H9 (cell line): ENCODE data around the gene BTBD6. TPM values are rescaled to one million over a fixed set of nuclear protein-coding genes. Genes with fewer than 3 reads are reported as not detected.

Source experiments
- DNase-seq: peaks from one replicate; pipeline ENCODE4 v3.0.0-alpha.2; 2017
- H2AFZ ChIP-seq: one replicate; pipeline ENCODE4 v1.6.1; 2013; ENCODE audit warnings: mild to moderate bottlenecking, low read length, control low read depth, moderate library complexity
- H2AK5ac ChIP-seq: 2 replicates; pipeline ENCODE4 v1.6.1; 2013; ENCODE audit warnings: low read length, control low read depth, mixed read lengths; ENCODE audit not compliant: insufficient read length
- H2BK120ac ChIP-seq: one replicate; pipeline ENCODE4 v1.6.1; 2013; ENCODE audit warnings: low read depth, mild to moderate bottlenecking, low read length, control low read depth, inconsistent platforms; ENCODE audit not compliant: poor library complexity, severe bottlenecking
- H2BK12ac ChIP-seq: 2 replicates; pipeline ENCODE4 v1.6.1; 2013; ENCODE audit warnings: low read length, control low read depth, mixed read lengths, low read depth; ENCODE audit not compliant: insufficient read length
- H2BK15ac ChIP-seq: 2 replicates; pipeline ENCODE4 v1.6.1; 2013; ENCODE audit warnings: low read depth, low read length, control low read depth
- H2BK20ac ChIP-seq: one replicate; pipeline ENCODE4 v1.6.1; 2013; ENCODE audit warnings: low read depth, mild to moderate bottlenecking, low read length, control low read depth, inconsistent platforms; ENCODE audit not compliant: poor library complexity, severe bottlenecking
- H2BK5ac ChIP-seq: 2 replicates; pipeline ENCODE4 v1.6.1; 2013; ENCODE audit warnings: low read length, control low read depth, mixed read lengths; ENCODE audit not compliant: insufficient read length
- H3K14ac ChIP-seq: 2 replicates; pipeline ENCODE4 v1.6.1; 2013; ENCODE audit warnings: low read length, control low read depth; ENCODE audit not compliant: insufficient read depth
- H3K18ac ChIP-seq: 2 replicates; pipeline ENCODE4 v1.6.1; 2013; ENCODE audit warnings: low read depth, mild to moderate bottlenecking, mixed read lengths, low read length, control low read depth; ENCODE audit not compliant: insufficient read length
- H3K23ac ChIP-seq: 2 replicates; pipeline ENCODE4 v1.6.1; 2013; ENCODE audit warnings: low read length, control low read depth, mixed read lengths, low read depth; ENCODE audit not compliant: insufficient read length
- H3K23me2 ChIP-seq: 2 replicates; pipeline ENCODE4 v1.6.1; 2013; ENCODE audit warnings: low read depth, mild to moderate bottlenecking, mixed read lengths, low read length, control low read depth; ENCODE audit not compliant: insufficient read length, poor library complexity, severe bottlenecking
- H3K27ac ChIP-seq: 2 replicates; pipeline ENCODE4 v1.5.1; 2013; ENCODE audit warnings: low read length, control low read depth, mixed read lengths, low read depth; ENCODE audit not compliant: insufficient read length
- H3K27me3 ChIP-seq: 2 replicates; pipeline ENCODE4 v1.6.1; 2013; ENCODE audit warnings: low read length, control low read depth, inconsistent platforms; ENCODE audit not compliant: insufficient read depth
- H3K4ac ChIP-seq: 2 replicates; pipeline ENCODE4 v1.6.1; 2013; ENCODE audit warnings: low read depth, mild to moderate bottlenecking, control low read depth, inconsistent platforms, low read length, moderate library complexity
- H3K4me1 ChIP-seq: 2 replicates; pipeline ENCODE4 v1.6.1; 2013; ENCODE audit warnings: low read length, control low read depth, inconsistent platforms; ENCODE audit not compliant: insufficient read depth
- H3K4me2 ChIP-seq: 2 replicates; pipeline ENCODE4 v1.6.1; 2013; ENCODE audit warnings: low read length, control low read depth, mixed read lengths; ENCODE audit not compliant: insufficient read length, insufficient read depth
- H3K56ac ChIP-seq: 2 replicates; pipeline ENCODE4 v1.6.1; 2013; ENCODE audit warnings: low read depth, mild to moderate bottlenecking, mixed read lengths, low read length, control low read depth; ENCODE audit not compliant: insufficient read length
- H3K79me1 ChIP-seq: 2 replicates; pipeline ENCODE4 v1.6.1; 2013; ENCODE audit warnings: low read depth, mild to moderate bottlenecking, moderate library complexity, low read length, control low read depth, inconsistent platforms; ENCODE audit not compliant: insufficient read depth, poor library complexity, severe bottlenecking
- H3K79me2 ChIP-seq: 2 replicates; pipeline ENCODE4 v1.6.1; 2013; ENCODE audit warnings: low read length, control low read depth, inconsistent platforms; ENCODE audit not compliant: insufficient read depth
- H3K9ac ChIP-seq: 2 replicates; pipeline ENCODE4 v1.6.1; 2013; ENCODE audit warnings: low read length, control low read depth, mixed read lengths; ENCODE audit not compliant: insufficient read length; ENCODE audit errors: extremely low read depth
- H3K9me3 ChIP-seq: one replicate; pipeline ENCODE4 v1.6.1; 2013; ENCODE audit warnings: low read depth, low read length, inconsistent platforms; ENCODE audit not compliant: control insufficient read depth
- H3T11ph ChIP-seq: one replicate; pipeline ENCODE4 v1.6.1; 2013; ENCODE audit warnings: mild to moderate bottlenecking, low read length, control low read depth, inconsistent platforms
- H4K20me1 ChIP-seq: one replicate; pipeline ENCODE4 v1.6.1; 2013; ENCODE audit not compliant: control insufficient read depth, insufficient read length, insufficient read depth
- H4K5ac ChIP-seq: 2 replicates; pipeline ENCODE4 v1.6.1; 2013; ENCODE audit warnings: low read depth, mild to moderate bottlenecking, mixed read lengths, low read length, control low read depth; ENCODE audit not compliant: insufficient read length
- H4K8ac ChIP-seq: replicated peaks from 2 replicates; pipeline ENCODE4 v1.6.1; 2013; ENCODE audit warnings: low read length, control low read depth, mixed read lengths, low read depth; ENCODE audit not compliant: insufficient read length
- H4K91ac ChIP-seq: 2 replicates; pipeline ENCODE4 v1.6.1; 2013; ENCODE audit warnings: low read depth, mild to moderate bottlenecking, moderate library complexity, mixed read lengths, low read length, control low read depth; ENCODE audit not compliant: insufficient read length
- H3K27ac Mint-ChIP-seq, 3 experiments: 2 replicates in 2 of 3; 3 replicates in 1 of 3; pipeline ENCODE4 v1.8.0; 2020 to 2021; ENCODE audit warnings: mixed read lengths in 3 of 3, mild to moderate bottlenecking in 1 of 3, moderate library complexity in 1 of 3
- H3K27me3 Mint-ChIP-seq: 2 replicates; pipeline ENCODE4 v1.8.0; 2021; ENCODE audit warnings: low read depth, mild to moderate bottlenecking, moderate library complexity, mixed read lengths
- H3K36me3 Mint-ChIP-seq, 3 experiments: 2 replicates in 2 of 3; 3 replicates in 1 of 3; pipeline ENCODE4 v1.8.0; 2020 to 2021; ENCODE audit warnings: low read depth in 3 of 3, mixed read lengths in 3 of 3; ENCODE audit not compliant: insufficient read depth in 1 of 3
- H3K4me1 Mint-ChIP-seq, 2 experiments: 2 replicates each; pipeline ENCODE4 v1.8.0; 2020; ENCODE audit warnings: mixed read lengths in 2 of 2
- H3K4me3 Mint-ChIP-seq, 2 experiments: 2 replicates in 1 of 2; 3 replicates in 1 of 2; pipeline ENCODE4 v1.8.0; 2020 to 2021; ENCODE audit warnings: mild to moderate bottlenecking in 2 of 2, mixed read lengths in 2 of 2, moderate library complexity in 1 of 2
- H3K9me3 Mint-ChIP-seq, 2 experiments: 2 replicates in 1 of 2; 3 replicates in 1 of 2; pipeline ENCODE4 v1.8.0; 2020; ENCODE audit warnings: mild to moderate bottlenecking in 2 of 2, mixed read lengths in 2 of 2, moderate library complexity in 1 of 2
- CTCF ChIP-seq: fragments of 200-600 bp; sonication (generic); conservative IDR thresholded peaks from 3 replicates; pipeline ENCODE4 v1.8.0; 2021; ENCODE audit warnings: antibody characterized with exemption, mild to moderate bottlenecking
- WGBS: extraction: QIAGEN DNeasy Blood & Tissue Kit; methylation state at CpG from one replicate; pipeline ENCODE4 v1.1.7; 2013; ENCODE audit warnings: missing lambda C conversion rate, low lambda C conversion rate, mixed read lengths; ENCODE audit not compliant: insufficient read length; ENCODE audit errors: extremely low coverage; 5-methylcytosine and 5-hydroxymethylcytosine counted together
- total RNA-seq: library from RNA; stranded (reverse); gene quantifications from 2 replicates; pipeline ENCODE4 v1.2.1, GENCODE V29; 2021

BTBD6 gene
- total RNA-seq, 1 experiment from 2014 or later = 23.3 TPM

DNA sequence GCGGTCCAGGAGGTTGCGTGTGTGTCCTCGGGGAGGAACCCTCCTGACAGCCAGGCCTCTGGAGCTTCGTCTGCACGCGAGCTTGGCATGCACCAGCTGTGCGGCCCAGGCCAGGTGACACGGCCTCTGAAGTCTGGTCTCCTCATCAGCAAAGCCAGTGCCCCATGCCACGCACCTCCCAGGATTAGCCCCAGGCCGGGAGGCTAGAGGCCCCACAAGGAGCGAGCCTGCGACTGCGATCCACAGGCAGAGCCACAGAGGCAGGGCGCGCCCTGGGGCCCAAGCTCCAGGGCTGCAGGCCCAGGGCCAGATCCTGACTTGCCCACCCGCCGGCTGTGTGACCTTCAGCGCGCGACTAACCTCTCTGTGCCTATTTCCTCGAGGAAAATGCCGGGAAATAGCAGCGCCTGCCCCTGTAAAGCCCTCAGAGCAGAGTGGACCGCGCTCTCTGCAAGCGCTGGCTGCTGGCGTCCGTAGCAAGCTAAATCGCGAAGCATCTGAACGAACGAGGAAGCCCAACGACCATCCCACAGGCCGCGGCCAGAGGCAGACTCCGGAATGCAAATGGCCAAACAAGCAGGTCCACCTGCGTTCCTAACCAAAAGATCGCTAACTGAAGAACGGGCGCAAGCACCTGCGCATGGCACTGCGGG, 492 bp upstream of the BTBD6 start:
- Histone ChIP-seq H4K5ac (no peak overlapping the region), H3K18ac (no peak overlapping the region), H2BK5ac (no peak overlapping the region), H4K8ac (no peak overlapping the region), H2BK15ac (no peak overlapping the region), H3K9me3 (no peaks in the 10 kb centered on the region), H3K4me2 (peak overlapping the region; percentile 50), H2BK20ac (no peak overlapping the region), H3T11ph (no peak overlapping the region), H3K56ac (no peak overlapping the region), H3K27ac (no peak overlapping the region), H3K9ac (no peak overlapping the region), H2AFZ (no peak overlapping the region), H3K4ac (no peak overlapping the region), H3K4me1 (no peaks in the 10 kb centered on the region), H3K27me3 (no peaks in the 10 kb centered on the region), H2BK12ac (no peak overlapping the region), H3K79me1 (no peaks in the 10 kb centered on the region), H3K23me2 (peaks cover 5% of the 10 kb centered on the region), H4K20me1 (no peaks in the 10 kb centered on the region), H2AK5ac (no peak overlapping the region), H3K23ac (no peak overlapping the region), H3K14ac (no peak overlapping the region), H4K91ac (no peak overlapping the region), H3K79me2 (no peaks in the 10 kb centered on the region), H2BK120ac (no peak overlapping the region)
- no peaks in the 10 kb centered on the region for H3K9me3 Mint-ChIP-seq
- WGBS = no CpG with 5 or more reads among the region's 42 CpGs
- H3K4me3 Mint-ChIP-seq = peak overlapping the region; percentile 68 to 84
- peaks cover 6% of the 10 kb centered on the region for H3K27me3 Mint-ChIP-seq
- TF ChIP-seq CTCF = no peak
- peaks cover 4 to 42% (median 18%) of the 10 kb centered on the region in 3 experiments; a peak in 6 of 7 replicates for H3K36me3 Mint-ChIP-seq
- peaks cover 3 to 6% of the 10 kb centered on the region in 2 experiments; a peak in 3 of 4 replicates for H3K4me1 Mint-ChIP-seq
- no peak for DNase-seq
- no peak overlapping the region for H3K27ac Mint-ChIP-seq
